ENCODE data around the gene MICAL1.

- TF ChIP-seq, protein P1, sequence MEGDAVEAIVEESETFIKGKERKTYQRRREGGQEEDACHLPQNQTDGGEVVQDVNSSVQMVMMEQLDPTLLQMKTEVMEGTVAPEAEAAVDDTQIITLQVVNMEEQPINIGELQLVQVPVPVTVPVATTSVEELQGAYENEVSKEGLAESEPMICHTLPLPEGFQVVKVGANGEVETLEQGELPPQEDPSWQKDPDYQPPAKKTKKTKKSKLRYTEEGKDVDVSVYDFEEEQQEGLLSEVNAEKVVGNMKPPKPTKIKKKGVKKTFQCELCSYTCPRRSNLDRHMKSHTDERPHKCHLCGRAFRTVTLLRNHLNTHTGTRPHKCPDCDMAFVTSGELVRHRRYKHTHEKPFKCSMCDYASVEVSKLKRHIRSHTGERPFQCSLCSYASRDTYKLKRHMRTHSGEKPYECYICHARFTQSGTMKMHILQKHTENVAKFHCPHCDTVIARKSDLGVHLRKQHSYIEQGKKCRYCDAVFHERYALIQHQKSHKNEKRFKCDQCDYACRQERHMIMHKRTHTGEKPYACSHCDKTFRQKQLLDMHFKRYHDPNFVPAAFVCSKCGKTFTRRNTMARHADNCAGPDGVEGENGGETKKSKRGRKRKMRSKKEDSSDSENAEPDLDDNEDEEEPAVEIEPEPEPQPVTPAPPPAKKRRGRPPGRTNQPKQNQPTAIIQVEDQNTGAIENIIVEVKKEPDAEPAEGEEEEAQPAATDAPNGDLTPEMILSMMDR (conservative IDR thresholded peaks at IDR 0.05; ENCODE audit: low read depth, low read length), result no peak
- TF ChIP-seq EZH2 (IDR thresholded peaks at IDR 0.05; ENCODE audit: low read length, unreplicated experiment) (no peak), EZH2phosphoT487 (IDR thresholded peaks at IDR 0.05; ENCODE audit: borderline replicate concordance, low read length) (no peak)
Observed at GRCh38 chr6:109465772-109466171, 10.2 kb upstream of the MICAL1 start.

Data from PC-3 (cell line).